GM18867 (cell line): ENCODE measurements around the gene CADM3.

Experiments used
- ATAC-seq: cut with Tn5 transposase; IDR thresholded peaks from one replicate; pipeline ENCODE4 v1.9.1; 2021; ENCODE audit warnings: mild to moderate bottlenecking, moderate library complexity; ENCODE audit not compliant: unreplicated experiment

The CADM3 gene

GRCh38 chr1:159172614-159173291, 1.3 kb downstream of the CADM3 start:
- ATAC-seq: no peak

DNA sequence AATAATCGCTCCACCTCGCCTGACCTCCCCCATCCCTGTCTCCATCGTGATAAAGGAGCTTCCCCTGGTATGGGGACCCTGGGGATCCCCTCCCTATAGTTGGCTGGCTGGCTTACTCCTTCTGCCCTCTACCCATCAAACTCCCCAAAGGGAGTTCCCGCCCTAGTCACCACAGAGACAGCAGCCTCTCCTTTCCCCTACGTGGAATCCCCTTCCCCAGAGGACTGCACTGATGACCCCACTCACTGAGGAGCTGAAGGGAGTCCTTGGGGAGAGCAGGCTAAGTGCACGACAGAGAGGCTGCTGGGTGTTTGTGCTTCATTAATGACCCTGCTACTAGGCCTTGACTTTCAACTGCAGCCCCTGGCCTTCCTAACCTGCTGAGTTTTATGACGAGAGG, 1.9 kb downstream of the CADM3 start:
- no peak for ATAC-seq

DNA sequence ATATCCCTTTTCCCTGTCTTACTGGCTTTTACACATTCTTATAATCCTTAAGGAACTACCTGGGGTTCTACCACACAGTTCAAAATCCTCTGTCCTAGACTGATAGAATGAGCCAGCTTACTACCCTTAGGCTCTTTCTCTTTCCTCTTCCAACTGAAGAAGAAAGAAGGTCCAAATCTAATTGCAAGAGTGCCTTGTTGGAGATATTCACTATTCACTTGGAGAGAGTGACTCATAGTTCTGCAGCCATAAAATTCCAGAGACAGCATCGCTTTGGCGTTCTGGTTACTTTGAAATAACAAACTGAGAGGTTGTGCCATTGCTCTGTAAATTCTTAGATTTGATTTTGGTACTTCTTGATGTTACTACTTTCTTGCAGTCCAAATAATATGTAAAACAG, 4.2 kb downstream of the CADM3 start:
- no peak for ATAC-seq

DNA sequence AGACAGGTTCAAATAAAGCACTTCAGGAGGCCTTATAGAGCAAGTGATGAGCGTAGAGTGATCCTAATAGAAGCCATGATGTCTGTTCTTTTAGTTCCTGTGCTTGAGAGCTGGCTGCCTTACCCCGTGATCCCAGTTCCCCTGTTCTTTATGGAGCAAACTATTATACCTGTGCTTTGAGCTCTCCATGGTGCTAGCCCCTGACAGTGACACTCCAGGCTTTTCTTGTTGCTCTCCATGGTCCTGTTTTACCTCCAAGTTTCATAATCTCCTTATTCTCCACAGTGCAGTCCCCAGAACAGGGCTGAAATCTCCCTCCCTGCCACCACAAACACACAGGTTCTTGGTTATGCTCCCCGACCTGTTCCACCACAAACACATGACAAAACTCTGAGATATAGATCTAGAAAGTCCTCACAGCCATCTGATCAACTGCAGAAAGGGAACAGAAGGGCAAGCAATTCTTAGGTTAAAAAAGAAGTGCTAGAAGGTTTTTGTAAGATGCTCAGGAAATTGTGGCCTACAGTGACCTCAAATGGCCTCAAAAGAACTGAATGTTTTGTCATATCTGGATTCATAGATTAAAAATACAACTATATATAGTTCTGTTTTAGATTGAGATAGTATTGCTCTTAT, 6.0 kb downstream of the CADM3 start:
- peak; percentile 49 for ATAC-seq

GRCh38 chr1:159179906-159180305, 8.5 kb downstream of the CADM3 start:
- no peak for ATAC-seq

DNA sequence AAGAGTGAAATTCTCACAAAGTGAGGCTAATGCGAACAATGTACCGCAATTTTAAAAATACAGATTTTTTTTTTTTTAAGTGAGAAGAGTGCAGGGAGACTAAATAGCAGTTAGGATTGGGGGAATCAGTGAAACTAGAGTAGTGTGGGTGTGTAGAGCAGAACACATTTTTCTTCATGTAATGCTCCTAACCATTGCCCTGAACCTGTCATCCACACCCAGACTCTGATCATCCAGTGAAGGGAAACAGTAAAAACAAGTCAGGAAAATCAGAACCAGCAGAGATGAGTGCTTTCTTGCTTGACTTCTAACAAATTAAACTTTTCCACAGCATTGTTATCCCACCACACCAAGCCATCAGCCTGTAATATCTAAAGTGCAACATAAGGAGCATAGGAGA, 9.1 kb downstream of the CADM3 start:
- ATAC-seq: no peak

DNA sequence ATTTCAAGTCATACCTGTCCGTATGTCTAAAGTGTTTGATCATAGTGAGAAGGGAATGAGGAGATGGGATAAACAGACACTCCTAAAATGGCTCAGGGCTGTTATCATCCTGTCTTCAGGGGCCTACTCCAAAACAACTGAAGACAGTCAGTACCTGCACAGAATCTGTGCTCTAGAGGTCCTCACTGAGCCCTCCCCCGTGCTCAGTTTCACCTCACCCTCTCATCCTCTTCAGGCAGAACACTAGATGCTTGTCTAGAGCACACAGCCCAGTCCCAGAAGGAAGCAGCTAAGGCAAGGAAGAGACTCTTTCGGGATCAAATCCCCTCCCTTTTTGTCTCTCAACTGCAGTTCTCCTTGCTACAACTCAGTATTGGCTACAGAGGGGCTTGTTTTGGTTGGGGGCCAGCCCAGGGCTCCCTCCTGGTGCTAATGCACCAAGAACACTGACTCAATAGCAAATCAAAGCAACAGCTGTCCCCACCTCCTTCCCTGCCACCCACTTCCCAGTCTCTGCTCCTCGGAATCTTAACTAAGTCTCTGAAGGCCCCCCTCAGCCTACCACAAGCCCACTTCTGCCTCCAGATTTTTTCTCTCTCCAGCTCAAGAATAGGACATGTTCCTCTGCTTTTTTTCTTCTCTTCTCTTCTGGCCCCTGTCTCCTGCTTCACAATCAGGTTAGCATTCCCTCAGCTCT, 10.1 kb downstream of the CADM3 start:
- no peak for ATAC-seq

DNA sequence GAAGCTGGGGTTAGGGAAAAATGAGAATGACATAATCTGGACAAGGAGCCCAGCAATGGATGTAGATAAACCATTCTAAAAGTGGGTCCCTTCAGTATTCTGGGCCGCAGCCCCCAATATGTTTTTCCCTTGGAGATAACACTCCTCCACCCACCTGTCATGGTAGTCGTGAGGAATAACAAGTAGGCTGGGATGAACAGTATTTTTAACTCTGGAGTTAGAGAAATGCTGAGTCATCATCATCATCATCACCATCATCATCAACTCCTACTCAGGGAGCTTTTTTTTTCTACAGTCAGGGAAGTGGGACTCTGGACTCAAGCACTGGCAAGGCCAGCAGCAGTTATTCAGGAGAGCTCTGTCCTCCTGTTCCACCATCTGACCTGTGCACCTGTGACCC, 12.8 kb downstream of the CADM3 start:
- ATAC-seq: no peak

DNA sequence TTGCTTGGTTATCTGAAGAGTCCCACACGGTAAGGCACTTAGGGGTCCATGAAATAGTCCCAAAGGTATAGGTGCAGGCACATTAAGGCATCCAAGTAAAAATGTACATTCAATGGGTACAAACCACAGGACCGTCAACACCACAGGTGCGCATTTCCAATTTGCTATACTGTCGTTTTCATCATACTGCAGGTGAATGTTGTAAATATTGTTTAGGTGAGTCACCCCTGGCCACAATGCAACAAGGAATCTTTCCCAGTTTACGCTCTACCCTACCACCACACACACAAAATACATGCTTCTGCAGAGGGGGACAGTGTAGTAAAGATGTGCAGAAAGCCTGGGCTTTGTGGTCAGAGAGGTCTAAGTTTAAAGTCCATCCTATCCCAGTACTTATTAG, 13.7 kb downstream of the CADM3 start:
- no peak for ATAC-seq

DNA sequence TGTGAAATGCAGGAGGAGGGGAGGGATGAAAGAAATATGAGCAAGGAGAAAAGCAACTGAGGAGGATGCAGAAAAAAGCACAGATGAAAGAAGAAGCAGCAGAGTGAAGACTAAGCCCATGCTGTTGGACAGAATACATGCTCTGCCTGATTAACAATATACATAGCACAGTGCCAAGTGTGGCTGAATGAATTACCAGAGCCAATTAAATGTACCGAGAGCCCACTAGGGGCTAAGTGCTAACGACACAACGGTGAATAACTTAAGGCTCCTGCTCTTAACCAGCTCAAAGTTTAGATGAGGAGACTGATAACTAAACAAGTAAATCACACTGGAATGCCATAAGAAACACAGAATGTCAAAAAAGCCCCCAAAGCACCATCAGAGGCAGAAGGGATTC, 15.6 kb downstream of the CADM3 start:
- no peak for ATAC-seq

GRCh38 chr1:159187647-159188374, 16.4 kb downstream of the CADM3 start:
- no peak for ATAC-seq

DNA sequence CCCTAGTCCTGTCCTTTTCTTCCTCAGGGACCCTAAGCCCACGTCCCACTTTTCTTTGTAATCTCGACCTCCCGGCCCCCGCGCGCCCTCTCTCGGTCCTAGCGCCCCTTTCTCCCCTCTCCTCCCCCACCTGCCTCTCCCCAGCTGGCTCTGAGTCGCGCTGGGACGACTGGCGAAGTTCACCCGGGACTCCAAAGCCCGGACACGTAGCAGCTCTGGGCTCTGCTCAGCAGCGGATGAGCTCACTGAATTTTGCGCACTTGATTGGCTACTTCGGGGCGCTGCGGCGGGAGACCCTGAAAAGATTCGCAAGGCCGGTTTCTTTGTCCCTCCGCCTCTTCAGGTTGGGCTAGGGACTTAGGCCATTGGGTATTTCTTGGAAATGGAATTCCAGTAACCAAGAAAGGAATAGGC, 17.0 kb downstream of the CADM3 start:
- ATAC-seq: peak; percentile 91

GRCh38 chr1:159190441-159190840, 19.0 kb downstream of the CADM3 start:
- no peak for ATAC-seq

DNA sequence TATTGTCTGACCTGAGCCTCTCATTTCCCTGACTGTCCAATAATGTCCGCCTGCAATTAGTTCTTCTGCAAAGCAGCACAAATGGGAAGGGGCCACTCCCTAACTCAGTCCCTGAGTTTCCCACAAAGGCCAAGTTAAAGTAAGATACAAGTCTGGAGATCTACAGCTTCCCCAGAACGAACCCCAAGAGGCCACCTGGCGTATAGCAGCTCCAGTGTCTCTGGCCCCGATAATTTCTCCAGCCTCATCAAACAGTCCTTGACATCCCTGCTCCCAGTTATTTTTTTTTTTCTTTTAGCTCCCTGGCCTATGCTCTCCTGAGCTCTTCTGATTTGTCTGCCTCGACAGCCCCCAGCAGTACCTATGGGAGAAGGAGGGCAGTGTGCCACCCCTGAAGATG, 25.1 kb downstream of the CADM3 start:
- peak; percentile 44 for ATAC-seq

DNA sequence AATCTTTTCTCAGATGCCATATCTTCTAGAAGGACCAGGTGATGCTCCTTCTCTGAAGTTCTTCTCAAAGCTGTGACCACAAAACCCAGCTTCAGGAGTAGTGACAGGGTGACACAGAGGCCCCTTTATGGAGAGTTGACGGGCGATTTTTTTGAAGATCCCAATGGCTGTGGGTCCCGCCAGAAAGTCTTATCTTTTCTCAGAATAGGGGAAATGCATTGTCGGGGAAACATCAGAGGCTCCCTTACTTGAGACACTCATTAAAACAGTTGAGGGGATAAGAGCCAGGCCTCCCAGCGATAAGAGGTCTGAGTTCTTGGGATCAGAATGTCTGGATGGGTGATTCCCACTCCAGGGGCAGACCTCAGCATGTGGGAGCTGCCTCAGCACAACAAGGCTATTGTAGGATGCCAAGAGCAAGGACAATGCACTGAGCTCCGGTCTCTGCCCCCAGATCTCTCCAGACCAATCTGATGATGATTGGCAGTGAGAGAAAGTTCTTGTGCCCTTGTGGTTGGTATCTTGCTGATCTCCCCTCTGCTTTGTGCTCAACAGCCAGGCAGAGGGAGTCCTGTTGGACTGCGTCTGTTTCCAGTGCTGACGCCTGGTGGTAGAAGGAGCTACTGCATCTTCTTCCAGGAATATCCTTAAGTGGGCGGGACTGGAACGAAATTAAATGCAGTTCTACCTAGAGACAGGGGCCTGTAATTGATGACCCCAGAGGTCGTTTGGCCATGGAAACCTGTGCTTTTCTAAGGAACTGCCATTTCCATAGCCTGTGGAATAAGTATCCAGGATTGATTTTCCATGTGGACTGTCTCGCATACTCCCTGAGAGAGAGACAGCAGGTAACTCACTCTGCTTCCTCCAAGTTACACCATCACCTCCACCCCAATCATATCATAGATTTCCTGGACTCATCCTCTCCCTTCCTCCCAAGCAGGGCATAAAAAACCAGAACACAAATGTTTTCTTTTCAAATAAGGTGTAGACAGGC, 26.4 kb downstream of the CADM3 start:
- ATAC-seq: peak; percentile 94

DNA sequence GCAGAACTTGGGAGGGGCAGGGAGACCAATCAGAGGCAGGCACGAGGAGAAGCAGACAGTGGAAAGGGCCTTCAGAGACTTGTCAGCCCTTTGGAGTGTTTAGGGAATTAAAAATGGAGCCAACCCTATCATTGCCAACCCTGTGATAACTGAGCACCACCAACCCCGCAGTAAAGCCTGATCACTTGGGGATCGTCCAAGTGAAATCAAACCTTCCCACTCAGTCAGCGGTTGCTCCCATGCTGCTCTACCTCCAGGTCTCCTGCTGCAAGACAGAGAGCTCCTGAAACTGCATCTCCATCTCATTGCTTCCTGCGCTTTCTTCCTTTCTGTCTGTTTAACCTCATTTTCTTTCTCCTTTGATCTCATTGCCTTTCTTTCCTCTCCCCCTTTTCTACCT, 28.5 kb downstream of the CADM3 start:
- no peak for ATAC-seq

DNA sequence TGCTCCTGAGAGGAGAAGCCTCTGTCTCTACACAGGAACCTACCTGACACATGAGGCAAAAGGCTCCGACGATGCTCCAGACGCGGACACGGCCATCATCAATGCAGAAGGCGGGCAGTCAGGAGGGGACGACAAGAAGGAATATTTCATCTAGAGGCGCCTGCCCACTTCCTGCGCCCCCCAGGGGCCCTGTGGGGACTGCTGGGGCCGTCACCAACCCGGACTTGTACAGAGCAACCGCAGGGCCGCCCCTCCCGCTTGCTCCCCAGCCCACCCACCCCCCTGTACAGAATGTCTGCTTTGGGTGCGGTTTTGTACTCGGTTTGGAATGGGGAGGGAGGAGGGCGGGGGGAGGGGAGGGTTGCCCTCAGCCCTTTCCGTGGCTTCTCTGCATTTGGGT, 29.4 kb downstream of the CADM3 start:
- no peak for ATAC-seq

DNA sequence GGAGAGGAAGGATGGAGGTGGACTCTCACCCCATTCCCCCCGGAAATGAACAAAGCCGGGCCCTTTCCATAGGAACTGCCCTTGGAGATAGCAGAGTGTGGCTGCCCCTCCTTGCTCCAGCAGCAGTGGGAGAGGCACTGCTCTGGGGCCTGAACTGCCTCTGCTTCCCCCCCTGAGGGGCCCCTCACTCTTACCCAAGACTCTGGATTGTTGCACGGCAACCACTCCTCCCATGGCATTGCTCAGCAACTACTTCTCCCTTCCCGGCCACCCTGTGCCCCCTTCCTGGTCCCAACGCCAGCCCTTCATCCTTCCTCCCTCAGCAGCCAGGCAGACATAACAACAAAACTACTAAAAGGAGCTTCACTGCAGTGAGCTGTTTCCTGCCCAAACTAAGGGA, 30.2 kb downstream of the CADM3 start:
- no peak for ATAC-seq

GRCh38 chr1:159203610-159204009, 32.2 kb downstream of the CADM3 start:
- no peak for ATAC-seq
